Hippocampal formation (tissue), 2 donors: ENCODE measurements around the gene POR.
"Not testable (repeated sequence)": the region's sequence is repeated elsewhere in the genome, so short reads cannot be mapped to it uniquely, and the experiment has no call there.

Experiments used
- DNase-seq, 2 donors: peaks; one replicate each; lab custom pipeline; 2025; lab: John Stamatoyannopoulos, UW

The POR gene

DNA sequence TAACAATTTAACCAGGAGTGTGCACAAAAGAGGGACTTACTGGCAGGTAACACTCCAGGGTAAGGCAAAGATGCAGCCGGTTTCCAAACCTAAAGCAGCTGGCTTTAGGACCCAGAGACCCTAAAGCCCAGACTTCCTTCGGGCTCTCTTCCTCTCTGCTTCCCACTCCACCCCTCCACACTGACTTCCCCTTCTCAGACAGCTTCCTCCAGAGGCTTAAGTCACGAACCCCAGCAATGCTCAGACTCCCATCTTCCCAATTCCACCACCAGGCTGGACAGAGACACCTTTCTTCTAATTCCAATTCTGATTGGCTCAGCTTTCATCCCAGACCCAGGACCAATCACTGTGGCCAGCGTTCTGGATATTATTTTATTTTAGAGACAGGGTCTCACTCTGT, 108.0 kb downstream of the POR start:
- DNase-seq = peak in 1 of 2 donors; percentile 3

GRCh38 chr7:76029682-76030081, 114.7 kb downstream of the POR start:
- not testable (repeated sequence) for DNase-seq

DNA sequence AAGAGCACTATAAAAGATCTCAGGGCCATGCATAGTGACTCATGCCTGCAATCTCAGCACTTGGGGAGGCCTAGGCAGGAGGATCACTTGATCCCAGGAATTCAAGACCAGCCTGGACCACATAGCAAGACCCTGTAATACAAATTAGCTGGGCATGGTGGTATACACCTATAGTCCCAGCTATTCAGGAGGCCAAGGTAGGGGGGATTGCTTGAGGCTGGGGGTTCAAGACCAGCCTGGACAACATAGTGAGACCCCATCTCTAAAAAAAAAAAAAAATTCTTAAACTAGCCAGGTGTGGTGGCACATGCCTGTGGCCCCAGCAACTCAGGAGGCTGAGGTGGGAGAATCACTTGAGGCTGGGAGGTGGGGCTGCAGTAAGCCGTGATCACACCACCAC, 117.0 kb downstream of the POR start:
- no peak for DNase-seq
